NCI-H226 (cell line): ENCODE data around the gene ALG6.
"Not testable (repeated sequence)": the region's sequence is repeated elsewhere in the genome, so short reads cannot be mapped to it uniquely, and the experiment has no call there.

Experiments used
- DNase-seq: peaks from one replicate; pipeline ENCODE4 v3.0.0-alpha.2; 2015

ALG6 gene

DNA sequence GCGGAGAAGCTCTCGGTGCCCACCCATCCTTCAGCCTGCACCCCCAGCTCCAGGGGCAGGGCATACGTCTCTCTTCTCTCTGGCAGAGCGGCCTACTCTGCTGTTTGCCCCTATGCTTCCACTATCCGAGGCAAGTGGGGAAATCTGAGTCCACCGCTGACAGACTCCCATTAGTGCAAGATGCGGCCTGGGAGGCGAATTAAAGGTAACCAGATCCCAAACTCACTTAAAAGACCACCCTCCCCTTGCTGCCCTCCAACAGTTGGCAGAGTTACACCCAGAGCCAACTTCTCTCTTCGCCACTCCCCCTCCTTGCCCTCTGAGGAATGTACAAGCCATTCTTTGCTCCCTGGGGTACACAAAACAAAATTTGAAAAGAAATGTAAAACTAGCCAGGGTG lies 38.6 kb upstream of the ALG6 start:
- no peak for DNase-seq

GRCh38 chr1:63329621-63330330 lies 37.7 kb upstream of the ALG6 start:
- DNase-seq: no peak

DNA sequence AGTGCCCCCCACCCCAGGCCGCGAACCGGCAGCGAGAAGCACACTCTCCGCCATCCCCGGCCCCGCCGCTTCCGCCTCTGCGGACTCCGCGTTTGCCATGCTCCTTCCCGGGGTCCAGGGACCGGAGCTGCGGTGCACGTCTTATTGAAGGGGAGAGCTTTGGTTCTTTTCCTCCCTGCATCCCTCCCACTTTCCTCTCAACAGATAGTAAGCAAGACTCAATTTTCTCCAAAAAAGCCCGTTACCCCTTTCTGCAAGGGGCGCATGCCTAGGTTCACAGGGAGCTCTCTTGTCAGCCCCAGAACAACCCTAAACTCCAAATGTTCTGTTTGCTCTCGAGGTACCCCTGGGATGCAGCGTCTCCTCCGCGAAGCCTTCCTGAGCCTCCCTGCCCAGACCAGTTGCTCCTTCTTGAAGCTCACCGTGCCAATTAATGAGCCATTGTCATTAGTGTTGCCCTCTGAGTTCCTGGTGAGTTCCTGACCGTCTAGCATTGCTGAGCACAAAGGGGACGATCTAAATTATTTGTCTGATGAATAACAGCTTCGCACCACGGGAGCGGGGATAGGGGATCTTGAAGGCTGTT lies 37.0 kb upstream of the ALG6 start:
- no peak for DNase-seq

GRCh38 chr1:63342402-63342801 lies 25.0 kb upstream of the ALG6 start:
- no peak for DNase-seq

GRCh38 chr1:63343922-63344321 lies 23.5 kb upstream of the ALG6 start:
- DNase-seq: no peak

GRCh38 chr1:63350320-63350719 lies 17.1 kb upstream of the ALG6 start:
- DNase-seq: no peak

DNA sequence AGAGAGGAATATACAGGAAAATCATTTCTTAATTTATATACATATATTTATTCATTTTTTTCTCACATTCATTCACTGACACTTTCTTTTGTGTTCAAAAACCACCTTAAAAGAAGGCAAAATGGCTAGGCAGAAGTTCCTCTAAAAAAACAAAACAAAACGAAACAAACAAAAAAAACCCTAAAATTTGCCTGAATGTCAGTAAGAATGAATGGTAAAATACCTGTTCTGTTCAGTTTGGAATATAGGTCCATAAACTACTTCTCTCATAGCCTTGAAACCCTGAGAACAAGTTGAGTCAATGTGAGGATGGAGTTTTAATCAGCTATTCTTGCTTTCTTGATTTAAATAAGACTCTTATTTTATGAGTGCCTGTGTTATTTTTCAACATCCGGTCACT lies 14.7 kb upstream of the ALG6 start:
- DNase-seq: no peak

- DNase-seq: not testable (repeated sequence)
Measured at GRCh38 chr1:63356234-63356633, 11.2 kb upstream of the ALG6 start.

DNA sequence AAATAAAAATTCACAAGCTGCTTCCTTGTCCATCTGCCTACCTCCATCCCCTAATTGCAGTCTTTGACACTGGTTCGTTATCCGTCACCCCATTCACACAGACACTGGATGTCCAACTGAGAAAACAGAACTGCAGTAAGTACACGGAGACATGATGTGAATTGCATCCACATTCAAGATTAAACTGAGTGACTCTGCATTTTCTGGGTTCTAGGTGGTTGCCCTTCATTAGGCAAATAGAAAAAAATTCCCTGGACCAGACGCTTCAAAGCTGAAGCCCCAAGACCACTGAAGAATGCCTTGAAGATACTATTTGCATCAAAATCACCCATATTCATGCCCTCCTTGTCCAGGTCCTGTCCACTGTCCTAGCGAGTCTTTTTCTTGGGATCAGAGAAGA lies 7.9 kb upstream of the ALG6 start:
- DNase-seq: no peak

DNA sequence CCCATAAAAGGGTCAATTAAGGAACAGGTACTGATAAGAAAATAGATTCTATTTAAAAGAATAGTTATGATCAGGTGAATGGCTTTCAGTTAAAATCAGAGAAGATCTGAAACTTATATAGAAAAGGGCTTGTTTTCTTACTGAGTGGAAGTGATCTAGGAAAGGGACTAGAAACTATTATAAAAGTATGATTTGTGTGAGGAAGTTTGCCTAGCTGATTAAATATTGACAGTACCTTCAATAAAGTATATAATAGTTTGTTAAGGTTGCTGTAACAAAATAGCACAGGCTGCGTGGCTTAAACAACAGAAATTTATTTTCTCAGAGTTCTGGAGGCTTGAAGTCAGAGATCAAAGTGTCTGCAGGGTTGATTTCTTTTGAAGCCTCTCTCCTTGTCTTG lies 5.4 kb upstream of the ALG6 start:
- no peak for DNase-seq

DNA sequence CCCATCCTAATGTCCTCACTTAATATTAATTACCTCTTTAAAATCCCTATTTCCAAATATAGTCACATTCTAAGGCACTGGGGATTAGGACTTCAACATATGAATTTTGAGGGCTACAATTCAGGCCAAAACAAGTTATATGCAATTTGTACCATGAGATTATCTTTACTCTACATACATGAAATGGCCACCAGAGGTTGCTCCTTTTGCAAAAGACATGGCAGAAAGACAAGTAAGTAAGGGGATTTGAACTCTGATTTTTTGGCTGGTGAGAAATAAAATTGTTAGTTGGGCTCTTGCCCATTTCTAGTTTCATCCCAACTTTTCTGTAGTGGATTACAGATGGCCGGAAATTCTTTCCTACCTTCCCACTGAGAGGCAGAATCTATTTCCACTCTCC lies 4.8 kb upstream of the ALG6 start:
- no peak for DNase-seq

DNA sequence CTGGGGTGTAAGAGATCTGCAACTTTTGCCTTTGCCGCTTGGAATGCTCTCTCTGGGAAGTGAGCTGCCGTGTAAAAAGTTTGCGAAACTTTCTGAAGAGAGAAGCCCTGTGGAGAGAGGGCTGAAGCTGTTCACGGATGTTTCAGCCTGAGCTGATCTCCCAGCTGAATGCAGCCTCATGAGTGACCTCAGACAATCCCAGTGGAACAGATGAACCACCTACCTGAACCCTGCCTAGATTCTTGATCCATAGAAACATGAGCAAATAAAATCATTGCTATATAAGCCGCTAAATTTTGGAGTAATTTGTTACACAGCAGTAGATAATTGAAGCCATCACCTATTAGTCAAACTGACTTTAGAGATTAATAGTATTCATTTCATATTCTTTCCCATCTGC lies 4.4 kb upstream of the ALG6 start:
- no peak for DNase-seq

- no peak for DNase-seq
Measured at GRCh38 chr1:63366908-63367214, 566 bp upstream of the ALG6 start.

DNA sequence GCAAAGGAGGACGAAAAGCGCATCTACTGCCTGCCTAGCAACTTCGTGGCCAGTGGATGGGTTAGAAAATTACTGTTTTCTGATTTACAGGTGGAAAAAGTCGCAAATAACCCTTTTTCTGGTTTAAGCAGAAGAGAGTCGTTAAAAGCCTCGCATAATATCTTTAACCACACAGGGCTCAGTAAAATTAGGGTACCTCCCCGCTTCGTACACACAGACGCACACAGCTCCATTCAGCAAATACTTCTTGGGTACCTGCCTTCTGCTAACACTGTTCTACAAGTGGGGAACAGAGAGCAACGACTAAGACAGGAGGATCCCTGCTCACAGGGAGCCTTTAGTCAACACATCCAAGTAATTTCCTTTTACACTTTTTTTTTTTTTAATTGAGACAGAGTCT lies 704 bp downstream of the ALG6 start:
- DNase-seq: no peak

GRCh38 chr1:63379583-63379982 lies 12.2 kb downstream of the ALG6 start:
- DNase-seq: no peak

GRCh38 chr1:63381741-63382140 lies 14.3 kb downstream of the ALG6 start:
- DNase-seq: no peak

DNA sequence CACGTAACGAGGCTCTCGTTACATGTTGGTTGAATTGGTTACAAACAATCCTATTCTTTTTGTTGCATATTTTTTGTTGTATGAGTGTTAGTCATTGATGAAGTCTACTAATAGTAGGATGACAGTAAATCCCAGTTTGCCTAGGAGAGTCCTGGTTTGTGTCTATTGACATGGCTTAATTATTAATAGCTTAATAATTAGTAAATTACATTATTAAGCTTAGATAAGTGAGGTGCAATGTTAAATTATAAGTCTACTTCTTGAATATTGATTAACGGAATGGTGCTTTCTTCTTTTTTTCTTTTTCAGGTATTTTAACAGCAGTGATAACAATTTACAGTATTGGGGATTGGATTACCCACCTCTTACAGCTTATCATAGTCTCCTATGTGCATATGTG lies 34.5 kb downstream of the ALG6 start:
- no peak for DNase-seq

- no peak for DNase-seq
Measured at GRCh38 chr1:63403386-63403785, 36.0 kb downstream of the ALG6 start.

DNA sequence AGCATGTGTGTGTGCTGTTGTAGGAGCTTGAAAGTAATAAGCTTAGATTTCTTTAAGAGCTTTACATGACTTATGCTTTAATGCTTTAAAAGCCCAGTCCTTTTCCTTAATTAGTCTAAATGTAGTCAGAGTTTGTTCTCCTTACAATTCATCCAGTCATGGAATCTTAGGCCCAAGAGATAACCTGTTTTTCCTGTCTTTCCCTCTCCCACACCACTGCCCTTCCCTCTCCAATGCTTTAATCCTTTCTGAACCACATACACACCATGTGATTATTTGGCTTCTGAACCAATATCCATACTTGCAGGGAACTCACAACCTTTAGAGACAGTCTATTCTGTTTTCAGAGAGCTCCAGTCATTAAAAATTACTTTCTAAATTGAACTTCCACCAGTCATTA lies 37.6 kb downstream of the ALG6 start:
- DNase-seq: no peak

DNA sequence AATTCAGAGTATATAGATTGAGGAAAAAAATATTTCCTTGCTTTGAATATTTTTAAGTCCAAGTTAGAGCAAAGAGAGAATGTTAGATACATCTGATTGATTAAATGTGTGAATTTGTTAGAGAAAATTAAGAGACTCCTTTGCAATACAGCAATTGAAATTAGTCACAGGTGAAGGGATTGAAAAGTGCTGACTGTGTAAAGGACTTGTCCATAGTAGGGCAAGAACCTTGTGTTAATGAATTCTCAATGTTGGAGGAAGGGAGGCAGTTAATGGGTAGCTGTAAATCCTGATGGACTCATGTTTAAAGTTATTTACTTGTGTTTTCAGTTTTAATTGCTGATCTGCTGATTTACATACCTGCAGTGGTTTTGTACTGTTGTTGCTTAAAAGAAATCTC lies 38.6 kb downstream of the ALG6 start:
- no peak for DNase-seq

DNA sequence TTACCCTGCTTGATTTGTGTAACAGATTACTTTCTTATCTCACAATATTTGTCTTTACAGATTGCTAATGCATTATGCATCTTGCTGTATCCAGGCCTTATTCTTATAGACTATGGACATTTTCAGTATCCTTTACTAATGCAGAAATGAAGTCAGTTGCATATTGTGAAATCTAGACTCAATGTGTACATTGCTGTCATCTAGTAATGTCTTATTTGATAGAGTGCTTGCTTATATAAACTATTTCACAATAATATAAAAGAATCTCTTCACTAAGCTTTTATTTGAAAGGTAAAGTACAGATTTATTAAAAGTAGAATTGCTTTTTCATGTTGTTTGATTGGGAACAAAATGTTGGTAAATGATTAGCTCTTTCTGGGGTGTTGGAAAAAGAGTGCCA lies 39.6 kb downstream of the ALG6 start:
- DNase-seq: no peak

DNA sequence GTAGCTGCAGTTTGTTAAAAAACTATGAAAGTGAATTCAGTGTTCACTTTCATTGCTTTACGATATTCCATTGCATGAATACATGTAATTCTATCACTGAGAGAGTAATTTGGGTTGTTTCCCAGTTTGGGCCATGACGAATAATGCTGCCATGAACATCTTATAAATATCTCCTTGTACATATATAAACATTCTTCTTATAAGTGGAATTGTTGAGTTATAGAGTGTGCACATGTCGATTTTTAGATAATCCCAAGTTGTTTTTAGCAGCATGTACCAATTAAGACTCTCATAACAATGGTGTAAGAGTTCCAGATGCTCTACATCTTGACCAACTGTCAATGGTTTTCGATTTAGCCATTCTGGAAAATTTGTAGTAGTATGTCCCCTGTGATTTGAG lies 40.9 kb downstream of the ALG6 start:
- no peak for DNase-seq

DNA sequence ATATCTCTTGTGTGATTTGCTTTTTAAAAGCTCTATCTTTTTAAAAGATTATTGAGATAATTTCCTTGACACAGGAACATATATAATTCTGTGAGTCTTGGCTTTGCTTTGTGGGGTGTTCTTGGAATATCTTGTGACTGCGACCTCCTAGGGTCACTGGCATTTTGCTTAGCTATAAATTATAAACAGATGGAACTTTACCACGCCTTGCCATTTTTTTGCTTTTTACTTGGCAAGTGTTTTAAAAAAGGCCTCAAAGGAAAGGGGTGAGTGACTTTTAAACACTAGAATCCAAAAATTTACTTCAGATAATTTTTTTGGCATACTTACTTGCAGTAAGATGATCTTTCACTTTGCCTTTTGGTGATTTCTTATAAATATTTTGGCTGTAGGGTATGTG lies 43.6 kb downstream of the ALG6 start:
- no peak for DNase-seq

- no peak for DNase-seq
Measured at GRCh38 chr1:63413394-63413793, 46.0 kb downstream of the ALG6 start.

DNA sequence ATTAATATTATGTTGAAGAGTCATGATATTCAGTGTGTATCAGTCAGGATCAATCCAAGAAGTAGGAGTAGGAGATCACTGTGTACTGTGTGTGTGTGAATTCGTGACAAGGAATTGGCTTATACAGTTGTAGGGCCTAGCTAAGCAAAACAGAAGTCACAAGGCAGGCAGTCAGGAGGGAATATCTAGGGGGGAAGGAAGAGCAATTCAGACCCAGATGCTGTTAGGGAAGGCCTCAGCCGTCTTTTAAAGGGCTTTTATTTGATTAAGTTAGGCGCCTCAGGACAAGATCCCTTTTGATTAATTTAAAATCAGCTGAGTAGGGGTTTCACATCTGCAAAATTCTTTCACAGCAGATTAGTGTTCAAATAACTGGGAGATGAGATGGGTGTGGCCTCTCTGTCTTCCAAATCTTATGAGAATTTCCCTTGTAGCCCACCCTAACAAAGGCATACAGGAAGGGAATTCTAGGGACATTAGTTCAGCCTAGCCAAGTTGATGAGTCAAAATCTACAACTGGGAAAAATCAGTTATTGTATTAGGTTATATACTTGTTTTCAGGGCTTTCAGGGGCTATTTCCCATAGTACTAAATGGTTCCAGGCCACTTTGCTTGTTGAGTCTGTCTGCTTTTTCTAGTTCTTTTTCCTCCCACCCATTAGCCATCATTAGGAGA lies 47.4 kb downstream of the ALG6 start:
- DNase-seq: no peak
